GM23248 (cell line): ENCODE measurements around the gene MSX1. TPM values are rescaled to one million over a fixed set of nuclear protein-coding genes. Genes with fewer than 3 reads are reported as not detected.

Experiments
- DNase-seq: peaks from one replicate; pipeline ENCODE4 v3.0.0-alpha.2; 2015
- H2AFZ ChIP-seq: fragments of 200-600 bp; sonication (generic); 2 replicates; pipeline ENCODE4 v1.6.1; 2016; ENCODE audit warnings: antibody characterized with exemption
- H3F3A ChIP-seq: fragments of 200-600 bp; sonication (generic); 2 replicates; pipeline ENCODE4 v1.6.1; 2016; ENCODE audit warnings: mild to moderate bottlenecking, antibody characterized with exemption, mixed run types; ENCODE audit not compliant: insufficient read depth
- H3K27ac ChIP-seq: fragments of 200-600 bp; sonication (generic); 2 replicates; pipeline ENCODE4 v1.5.1; 2016; ENCODE audit warnings: mild to moderate bottlenecking
- H3K27me3 ChIP-seq: fragments of 200-600 bp; sonication (generic); replicated peaks from 2 replicates; pipeline ENCODE4 v1.6.1; 2016; ENCODE audit warnings: mild to moderate bottlenecking; ENCODE audit not compliant: insufficient read depth
- H3K36me3 ChIP-seq: fragments of 200-600 bp; sonication (generic); 2 replicates; pipeline ENCODE4 v1.6.1; 2016; ENCODE audit warnings: low read depth, mild to moderate bottlenecking
- H3K4me1 ChIP-seq: fragments of 200-600 bp; sonication (generic); 2 replicates; pipeline ENCODE4 v1.6.1; 2016; ENCODE audit warnings: mild to moderate bottlenecking; ENCODE audit not compliant: insufficient read depth
- H3K4me2 ChIP-seq: fragments of 200-600 bp; sonication (generic); one replicate; pipeline ENCODE4 v1.6.1; 2016; ENCODE audit warnings: mild to moderate bottlenecking; ENCODE audit not compliant: unreplicated experiment
- H3K4me3 ChIP-seq: fragments of 200-600 bp; sonication (generic); 2 replicates; pipeline ENCODE4 v1.5.1; 2016; ENCODE audit warnings: mild to moderate bottlenecking
- H3K79me2 ChIP-seq: fragments of 200-600 bp; sonication (generic); 2 replicates; pipeline ENCODE4 v1.6.1; 2016; ENCODE audit warnings: mild to moderate bottlenecking; ENCODE audit not compliant: insufficient read depth
- H3K9ac ChIP-seq: fragments of 200-600 bp; sonication (generic); 2 replicates; pipeline ENCODE4 v1.6.1; 2016; ENCODE audit warnings: mild to moderate bottlenecking
- H3K9me2 ChIP-seq: fragments of 200-600 bp; sonication (generic); 2 replicates; pipeline ENCODE4 v1.6.1; 2016; ENCODE audit warnings: mixed run types, mild to moderate bottlenecking, moderate library complexity; ENCODE audit not compliant: insufficient read depth
- H3K9me3 ChIP-seq: fragments of 200-600 bp; sonication (generic); one replicate; pipeline ENCODE4 v1.6.1; 2017; ENCODE audit warnings: low read depth
- H4K20me1 ChIP-seq: fragments of 200-600 bp; sonication (generic); 2 replicates; pipeline ENCODE4 v1.6.0; 2016; ENCODE audit not compliant: insufficient read depth
- EZH2 ChIP-seq: fragments of 200-600 bp; sonication (generic); IDR thresholded peaks from 2 replicates; pipeline ENCODE4 v1.6.1; 2018; ENCODE audit warnings: antibody characterized with exemption, mild to moderate bottlenecking; ENCODE audit not compliant: insufficient read depth, poor library complexity, severe bottlenecking
- EZH2phosphoT487 ChIP-seq: fragments of 200-600 bp; sonication (generic); IDR thresholded peaks from 2 replicates; pipeline ENCODE4 v1.6.1; 2018; ENCODE audit warnings: antibody characterized with exemption, moderate library complexity, mild to moderate bottlenecking, low read depth; ENCODE audit not compliant: insufficient read depth
- WGBS, 2 experiments: methylation state at CpG; one replicate each; pipeline ENCODE4 v1.1.6; 2015 to 2017; ENCODE audit warnings: low lambda C conversion rate in 2 of 2, low coverage in 1 of 2; ENCODE audit errors: missing lambda C conversion rate in 2 of 2; 5-methylcytosine and 5-hydroxymethylcytosine counted together
- in situ Hi-C: fragments of 300-500 bp; cut with MboI; formaldehyde crosslinking; loops from 2 replicates; pipeline ENCODE4 v1.15.0; 2020
- polyA plus RNA-seq: library from polyadenylated mRNA; unstranded; fragments of >200 nt; fragmentation: Nextera tagmentation; extraction: Ambion mirVana; gene quantifications from 2 replicates; pipeline ENCODE4 v1.2.1, GENCODE V29; 2016
- total RNA-seq: library from RNA; depleted of rRNA; stranded (reverse); fragments of >200 nt; shearing (Covaris generic); gene quantifications from 2 replicates; pipeline ENCODE4 v1.2.3, GENCODE V29; 2014

The MSX1 gene
- total and polyA plus RNA-seq, 2 experiments from 2014 or later, result 17.2 to 32.1 TPM

GRCh38 chr4:4838051-4838935 is 21.2 kb upstream of the MSX1 start:
- H2AFZ ChIP-seq, result peak overlapping the region; percentile 41; the same call in 1 of the 2 replicates
- H3K4me1 ChIP-seq, result peaks cover 15% of the 10 kb centered on the region
- no peaks in the 10 kb centered on the region for H3K36me3 ChIP-seq
- no peaks in the 10 kb centered on the region for H4K20me1 ChIP-seq
- no peaks in the 10 kb centered on the region for H3K9me2 ChIP-seq
- 0 out of 2 replicates have a peak, but pooled peaks cover 5% of the 10 kb centered on the region for H3F3A ChIP-seq
- in situ Hi-C loops, result no loop called here
- H3K27ac ChIP-seq, result no peak overlapping the region
- H3K9me3 ChIP-seq, result no peaks in the 10 kb centered on the region
- WGBS, 2 experiments, result 56 to 58% methylated on average over 13 of the region's 13 CpGs
- H3K79me2 ChIP-seq, result no peaks in the 10 kb centered on the region
- H3K4me3 ChIP-seq, result no peak overlapping the region
- no peaks in the 10 kb centered on the region for H3K27me3 ChIP-seq
- H3K9ac ChIP-seq, result no peak overlapping the region
- no peak for TF ChIP-seq EZH2phosphoT487
- no peak for TF ChIP-seq EZH2
- no peak overlapping the region for H3K4me2 ChIP-seq
- DNase-seq, result peak; percentile 60

DNA sequence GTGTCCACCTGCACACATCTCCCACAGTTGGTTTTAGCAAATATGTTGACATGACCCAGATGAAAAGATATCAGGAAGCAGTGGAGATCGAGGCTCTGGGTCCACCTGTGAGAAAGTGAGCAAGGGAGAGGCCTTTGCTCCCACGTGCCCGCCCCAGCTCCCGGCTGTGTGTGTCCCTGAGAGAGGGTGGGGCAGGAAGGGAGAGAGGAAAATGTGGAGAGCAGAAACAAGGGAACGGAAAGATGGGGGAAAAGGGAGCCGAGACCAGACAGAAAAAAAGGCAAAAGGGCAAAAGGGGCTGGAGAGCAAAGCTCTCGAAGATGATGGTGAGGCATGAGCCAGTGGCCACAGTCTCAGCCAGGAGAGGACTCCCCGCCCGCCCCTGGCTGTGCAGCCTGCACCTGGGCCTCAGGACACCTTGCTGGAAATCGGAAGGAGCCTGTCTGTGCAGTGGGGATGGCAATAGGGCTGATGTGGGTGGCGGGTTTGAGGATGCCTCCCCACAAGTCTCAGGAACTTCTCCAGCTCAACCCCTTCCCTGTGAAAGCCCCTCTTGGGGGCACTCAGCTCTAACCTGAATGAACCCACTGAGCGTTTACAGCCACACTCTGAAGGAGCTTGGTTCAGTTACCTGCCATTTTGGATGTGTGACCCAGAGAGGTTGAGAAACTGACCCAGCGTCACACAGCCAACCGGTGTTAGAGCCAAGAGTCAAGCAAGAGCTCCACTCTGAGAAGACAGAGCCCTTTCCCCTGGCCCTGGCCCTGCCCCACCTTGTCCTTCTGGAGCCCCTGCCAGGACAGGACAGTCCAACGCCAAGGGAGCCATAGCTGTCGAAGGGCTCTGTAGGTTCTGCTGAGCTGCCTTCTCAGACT is 20.3 kb upstream of the MSX1 start:
- H3K79me2 ChIP-seq, result no peaks in the 10 kb centered on the region
- 82% methylated on average over 16 of the region's 16 CpGs for WGBS, 2 experiments
- H3K4me1 ChIP-seq, result peaks cover 16% of the 10 kb centered on the region
- TF ChIP-seq EZH2, result no peak
- no peak for TF ChIP-seq EZH2phosphoT487
- H3K9me3 ChIP-seq, result no peaks in the 10 kb centered on the region
- H3K9me2 ChIP-seq, result no peaks in the 10 kb centered on the region
- no peak overlapping the region for H3K9ac ChIP-seq
- no peak overlapping the region for H3K27ac ChIP-seq
- H3K27me3 ChIP-seq, result no peaks in the 10 kb centered on the region
- 0 out of 2 replicates have a peak, but pooled peaks cover 5% of the 10 kb centered on the region for H3F3A ChIP-seq
- H3K4me3 ChIP-seq, result no peak overlapping the region
- no peaks in the 10 kb centered on the region for H4K20me1 ChIP-seq
- in situ Hi-C loops, result no loop called here
- H3K36me3 ChIP-seq, result no peaks in the 10 kb centered on the region
- no peak for DNase-seq
- no peak overlapping the region for H3K4me2 ChIP-seq
- peak overlapping the region; percentile 41; the same call in 1 of the 2 replicates for H2AFZ ChIP-seq

- Histone ChIP-seq H3K27ac (no peak overlapping the region), H3K4me2 (no peak overlapping the region), H3K4me3 (no peak overlapping the region), H3K79me2 (no peaks in the 10 kb centered on the region), H3K27me3 (no peaks in the 10 kb centered on the region), H3F3A (0 out of 2 replicates have a peak, but pooled peaks cover 5% of the 10 kb centered on the region), H3K36me3 (no peaks in the 10 kb centered on the region), H3K9ac (no peak overlapping the region), H2AFZ (no peak overlapping the region), H3K4me1 (peaks cover 16% of the 10 kb centered on the region), H3K9me2 (no peaks in the 10 kb centered on the region), H3K9me3 (no peaks in the 10 kb centered on the region), H4K20me1 (no peaks in the 10 kb centered on the region)
- in situ Hi-C loops, result no loop called here
- TF ChIP-seq EZH2phosphoT487, result no peak
- TF ChIP-seq EZH2, result no peak
- DNase-seq, result no peak
- 51 to 55% methylated on average over 9 of the region's 9 CpGs for WGBS, 2 experiments
Measured at GRCh38 chr4:4840351-4840750, 19.1 kb upstream of the MSX1 start.

- Histone ChIP-seq H3K4me2 (no peak overlapping the region), H3K79me2 (no peaks in the 10 kb centered on the region), H3K9me3 (no peaks in the 10 kb centered on the region), H3K27ac (no peak overlapping the region), H3K9ac (no peak overlapping the region), H4K20me1 (no peaks in the 10 kb centered on the region), H3F3A (0 out of 2 replicates have a peak, but pooled peaks cover 5% of the 10 kb centered on the region), H3K36me3 (no peaks in the 10 kb centered on the region), H3K27me3 (no peaks in the 10 kb centered on the region), H3K4me1 (peaks cover 16% of the 10 kb centered on the region), H3K4me3 (no peak overlapping the region), H3K9me2 (no peaks in the 10 kb centered on the region), H2AFZ (no peak overlapping the region)
- in situ Hi-C loops, result no loop called here
- no peak for TF ChIP-seq EZH2
- TF ChIP-seq EZH2phosphoT487, result no peak
- no peak for DNase-seq
- 82 to 83% methylated on average over 9 of the region's 9 CpGs for WGBS, 2 experiments
Measured at GRCh38 chr4:4841156-4841555, 18.3 kb upstream of the MSX1 start.
